GM23338 (cell line): Measurements from ENCODE around the gene ALDH6A1. TPM values are rescaled to one million over a fixed set of nuclear protein-coding genes. Genes with fewer than 3 reads are reported as not detected.

ENCODE experiments used
- CREB1 ChIP-seq: fragments of 250-450 bp; sonication (Bioruptor Pico); IDR thresholded peaks from 2 replicates; pipeline ENCODE4 v1.5.0; 2020; ENCODE audit warnings: low read depth, mild to moderate bottlenecking, moderate library complexity
- EZH2 ChIP-seq: fragments of 200-600 bp; sonication (generic); IDR thresholded peaks from one replicate; pipeline ENCODE4 v1.8.0; 2017; ENCODE audit warnings: antibody characterized with exemption, mild to moderate bottlenecking, low read depth; ENCODE audit not compliant: unreplicated experiment
- JUNB ChIP-seq: IDR thresholded peaks from one replicate; pipeline ENCODE4 v1.6.1; 2016; ENCODE audit warnings: antibody characterized with exemption; ENCODE audit not compliant: unreplicated experiment
- NANOG ChIP-seq: IDR thresholded peaks from 2 replicates; pipeline ENCODE4 v1.6.1; 2016; ENCODE audit warnings: antibody characterized with exemption, borderline replicate concordance
- POLR2AphosphoS5 ChIP-seq: IDR thresholded peaks from 2 replicates; pipeline ENCODE4 v1.6.1; 2016; ENCODE audit warnings: antibody characterized with exemption, low read depth
- ZNF331 ChIP-seq: fragments of 250-450 bp; sonication (Bioruptor Pico); IDR thresholded peaks from 2 replicates; pipeline ENCODE4 v1.5.0; 2020; ENCODE audit warnings: low read depth, mild to moderate bottlenecking, moderate library complexity
- polyA plus RNA-seq: library from polyadenylated mRNA; unstranded; fragments of >200 nt; fragmentation: Nextera tagmentation; extraction: Ambion mirVana; gene quantifications from 2 replicates; pipeline ENCODE4 v1.2.1, GENCODE V29; 2016
- total RNA-seq: library from RNA; depleted of rRNA; stranded (reverse); fragments of >200 nt; shearing (Covaris generic); gene quantifications from 2 replicates; pipeline ENCODE4 v1.2.3, GENCODE V29; 2014
- TF ChIP-seq, protein P1 (sequence below): fragments of 250-450 bp; sonication (Bioruptor Pico); IDR thresholded peaks from 2 replicates; pipeline ENCODE4 v1.5.0; 2020; ENCODE audit warnings: mild to moderate bottlenecking, moderate library complexity
- TF ChIP-seq, protein P2 (sequence below): IDR thresholded peaks from one replicate; pipeline ENCODE4 v1.6.1; 2018; ENCODE audit warnings: antibody characterized with exemption; ENCODE audit not compliant: unreplicated experiment
- TF ChIP-seq, protein P3 (sequence below): IDR thresholded peaks from 2 replicates; pipeline ENCODE4 v1.6.1; 2016; ENCODE audit warnings: antibody characterized with exemption

Gene ALDH6A1
- total and polyA plus RNA-seq, 2 experiments from 2014 or later: 16.1 to 28.0 TPM

DNA sequence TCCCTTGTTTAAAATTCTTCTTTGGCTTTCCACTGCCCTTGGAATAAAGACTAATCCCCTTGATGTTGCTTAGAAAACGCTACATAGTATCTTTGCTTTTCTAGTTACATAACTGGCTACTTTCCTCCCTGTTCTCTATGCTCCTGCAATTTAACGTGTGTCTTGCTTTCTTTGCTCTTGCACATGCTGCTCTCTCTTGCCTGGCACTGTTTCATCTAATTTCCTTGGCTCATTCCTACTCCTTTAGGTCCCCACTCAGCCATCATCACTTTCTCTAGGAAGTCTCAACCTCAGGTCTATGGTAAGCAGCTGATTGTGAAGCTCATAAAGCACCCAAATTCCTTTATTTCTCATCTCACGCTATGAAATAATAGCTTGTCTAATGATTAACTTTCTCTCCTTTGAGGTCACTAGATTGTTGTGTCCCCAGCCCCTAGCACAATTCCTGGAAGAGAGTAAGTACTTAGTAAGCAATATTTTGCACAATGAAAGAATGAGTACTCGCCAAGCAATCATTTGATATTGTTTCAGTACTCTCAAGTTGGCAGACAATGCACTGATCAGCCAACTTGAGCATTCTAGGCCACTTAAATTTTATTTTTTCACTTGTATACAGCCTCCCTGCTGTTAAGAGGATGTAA lies 3.3 kb downstream of the ALDH6A1 start (continued):
- TF ChIP-seq, protein P1, sequence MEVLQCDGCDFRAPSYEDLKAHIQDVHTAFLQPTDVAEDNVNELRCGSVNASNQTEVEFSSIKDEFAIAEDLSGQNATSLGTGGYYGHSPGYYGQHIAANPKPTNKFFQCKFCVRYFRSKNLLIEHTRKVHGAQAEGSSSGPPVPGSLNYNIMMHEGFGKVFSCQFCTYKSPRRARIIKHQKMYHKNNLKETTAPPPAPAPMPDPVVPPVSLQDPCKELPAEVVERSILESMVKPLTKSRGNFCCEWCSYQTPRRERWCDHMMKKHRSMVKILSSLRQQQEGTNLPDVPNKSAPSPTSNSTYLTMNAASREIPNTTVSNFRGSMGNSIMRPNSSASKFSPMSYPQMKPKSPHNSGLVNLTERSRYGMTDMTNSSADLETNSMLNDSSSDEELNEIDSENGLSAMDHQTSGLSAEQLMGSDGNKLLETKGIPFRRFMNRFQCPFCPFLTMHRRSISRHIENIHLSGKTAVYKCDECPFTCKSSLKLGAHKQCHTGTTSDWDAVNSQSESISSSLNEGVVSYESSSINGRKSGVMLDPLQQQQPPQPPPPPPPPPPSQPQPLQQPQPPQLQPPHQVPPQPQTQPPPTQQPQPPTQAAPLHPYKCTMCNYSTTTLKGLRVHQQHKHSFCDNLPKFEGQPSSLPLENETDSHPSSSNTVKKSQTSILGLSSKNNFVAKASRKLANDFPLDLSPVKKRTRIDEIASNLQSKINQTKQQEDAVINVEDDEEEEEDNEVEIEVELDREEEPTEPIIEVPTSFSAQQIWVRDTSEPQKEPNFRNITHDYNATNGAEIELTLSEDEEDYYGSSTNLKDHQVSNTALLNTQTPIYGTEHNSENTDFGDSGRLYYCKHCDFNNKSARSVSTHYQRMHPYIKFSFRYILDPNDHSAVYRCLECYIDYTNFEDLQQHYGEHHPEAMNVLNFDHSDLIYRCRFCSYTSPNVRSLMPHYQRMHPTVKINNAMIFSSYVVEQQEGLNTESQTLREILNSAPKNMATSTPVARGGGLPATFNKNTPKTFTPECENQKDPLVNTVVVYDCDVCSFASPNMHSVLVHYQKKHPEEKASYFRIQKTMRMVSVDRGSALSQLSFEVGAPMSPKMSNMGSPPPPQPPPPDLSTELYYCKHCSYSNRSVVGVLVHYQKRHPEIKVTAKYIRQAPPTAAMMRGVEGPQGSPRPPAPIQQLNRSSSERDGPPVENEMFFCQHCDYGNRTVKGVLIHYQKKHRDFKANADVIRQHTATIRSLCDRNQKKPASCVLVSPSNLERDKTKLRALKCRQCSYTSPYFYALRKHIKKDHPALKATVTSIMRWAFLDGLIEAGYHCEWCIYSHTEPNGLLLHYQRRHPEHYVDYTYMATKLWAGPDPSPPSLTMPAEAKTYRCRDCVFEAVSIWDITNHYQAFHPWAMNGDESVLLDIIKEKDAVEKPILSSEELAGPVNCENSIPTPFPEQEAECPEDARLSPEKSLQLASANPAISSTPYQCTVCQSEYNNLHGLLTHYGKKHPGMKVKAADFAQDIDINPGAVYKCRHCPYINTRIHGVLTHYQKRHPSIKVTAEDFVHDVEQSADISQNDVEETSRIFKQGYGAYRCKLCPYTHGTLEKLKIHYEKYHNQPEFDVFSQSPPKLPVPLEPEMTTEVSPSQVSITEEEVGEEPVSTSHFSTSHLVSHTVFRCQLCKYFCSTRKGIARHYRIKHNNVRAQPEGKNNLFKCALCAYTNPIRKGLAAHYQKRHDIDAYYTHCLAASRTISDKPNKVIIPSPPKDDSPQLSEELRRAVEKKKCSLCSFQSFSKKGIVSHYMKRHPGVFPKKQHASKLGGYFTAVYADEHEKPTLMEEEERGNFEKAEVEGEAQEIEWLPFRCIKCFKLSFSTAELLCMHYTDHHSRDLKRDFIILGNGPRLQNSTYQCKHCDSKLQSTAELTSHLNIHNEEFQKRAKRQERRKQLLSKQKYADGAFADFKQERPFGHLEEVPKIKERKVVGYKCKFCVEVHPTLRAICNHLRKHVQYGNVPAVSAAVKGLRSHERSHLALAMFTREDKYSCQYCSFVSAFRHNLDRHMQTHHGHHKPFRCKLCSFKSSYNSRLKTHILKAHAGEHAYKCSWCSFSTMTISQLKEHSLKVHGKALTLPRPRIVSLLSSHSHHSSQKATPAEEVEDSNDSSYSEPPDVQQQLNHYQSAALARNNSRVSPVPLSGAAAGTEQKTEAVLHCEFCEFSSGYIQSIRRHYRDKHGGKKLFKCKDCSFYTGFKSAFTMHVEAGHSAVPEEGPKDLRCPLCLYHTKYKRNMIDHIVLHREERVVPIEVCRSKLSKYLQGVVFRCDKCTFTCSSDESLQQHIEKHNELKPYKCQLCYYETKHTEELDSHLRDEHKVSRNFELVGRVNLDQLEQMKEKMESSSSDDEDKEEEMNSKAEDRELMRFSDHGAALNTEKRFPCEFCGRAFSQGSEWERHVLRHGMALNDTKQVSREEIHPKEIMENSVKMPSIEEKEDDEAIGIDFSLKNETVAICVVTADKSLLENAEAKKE: no peak
- TF ChIP-seq JUNB: no peak
- TF ChIP-seq, protein P2, sequence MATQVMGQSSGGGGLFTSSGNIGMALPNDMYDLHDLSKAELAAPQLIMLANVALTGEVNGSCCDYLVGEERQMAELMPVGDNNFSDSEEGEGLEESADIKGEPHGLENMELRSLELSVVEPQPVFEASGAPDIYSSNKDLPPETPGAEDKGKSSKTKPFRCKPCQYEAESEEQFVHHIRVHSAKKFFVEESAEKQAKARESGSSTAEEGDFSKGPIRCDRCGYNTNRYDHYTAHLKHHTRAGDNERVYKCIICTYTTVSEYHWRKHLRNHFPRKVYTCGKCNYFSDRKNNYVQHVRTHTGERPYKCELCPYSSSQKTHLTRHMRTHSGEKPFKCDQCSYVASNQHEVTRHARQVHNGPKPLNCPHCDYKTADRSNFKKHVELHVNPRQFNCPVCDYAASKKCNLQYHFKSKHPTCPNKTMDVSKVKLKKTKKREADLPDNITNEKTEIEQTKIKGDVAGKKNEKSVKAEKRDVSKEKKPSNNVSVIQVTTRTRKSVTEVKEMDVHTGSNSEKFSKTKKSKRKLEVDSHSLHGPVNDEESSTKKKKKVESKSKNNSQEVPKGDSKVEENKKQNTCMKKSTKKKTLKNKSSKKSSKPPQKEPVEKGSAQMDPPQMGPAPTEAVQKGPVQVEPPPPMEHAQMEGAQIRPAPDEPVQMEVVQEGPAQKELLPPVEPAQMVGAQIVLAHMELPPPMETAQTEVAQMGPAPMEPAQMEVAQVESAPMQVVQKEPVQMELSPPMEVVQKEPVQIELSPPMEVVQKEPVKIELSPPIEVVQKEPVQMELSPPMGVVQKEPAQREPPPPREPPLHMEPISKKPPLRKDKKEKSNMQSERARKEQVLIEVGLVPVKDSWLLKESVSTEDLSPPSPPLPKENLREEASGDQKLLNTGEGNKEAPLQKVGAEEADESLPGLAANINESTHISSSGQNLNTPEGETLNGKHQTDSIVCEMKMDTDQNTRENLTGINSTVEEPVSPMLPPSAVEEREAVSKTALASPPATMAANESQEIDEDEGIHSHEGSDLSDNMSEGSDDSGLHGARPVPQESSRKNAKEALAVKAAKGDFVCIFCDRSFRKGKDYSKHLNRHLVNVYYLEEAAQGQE: no peak
- TF ChIP-seq CREB1 (CRISPR knock-in tag): no peak
- TF ChIP-seq, protein P3, sequence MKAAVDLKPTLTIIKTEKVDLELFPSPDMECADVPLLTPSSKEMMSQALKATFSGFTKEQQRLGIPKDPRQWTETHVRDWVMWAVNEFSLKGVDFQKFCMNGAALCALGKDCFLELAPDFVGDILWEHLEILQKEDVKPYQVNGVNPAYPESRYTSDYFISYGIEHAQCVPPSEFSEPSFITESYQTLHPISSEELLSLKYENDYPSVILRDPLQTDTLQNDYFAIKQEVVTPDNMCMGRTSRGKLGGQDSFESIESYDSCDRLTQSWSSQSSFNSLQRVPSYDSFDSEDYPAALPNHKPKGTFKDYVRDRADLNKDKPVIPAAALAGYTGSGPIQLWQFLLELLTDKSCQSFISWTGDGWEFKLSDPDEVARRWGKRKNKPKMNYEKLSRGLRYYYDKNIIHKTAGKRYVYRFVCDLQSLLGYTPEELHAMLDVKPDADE: no peak
- TF ChIP-seq EZH2: no peak
- no peak for TF ChIP-seq NANOG
- no peak for TF ChIP-seq POLR2AphosphoS5
- TF ChIP-seq ZNF331: no peak
